ENCODE measurements around the gene TCF7. TPM values are rescaled to one million over a fixed set of nuclear protein-coding genes. Genes with fewer than 3 reads are reported as not detected.

Gene TCF7
- total RNA-seq (2014; rRNA removed; shearing (Covaris generic)) (0.39 and 1.1 TPM in 2 replicates), total RNA-seq (2022) (0.97 and 1.9 TPM in 2 replicates), Bru-seq, nascent RNA (percentile 23 among the genes with signal in this experiment), BruChase-seq, experiment 1, labeled RNA remaining after a 6-hour chase (percentile 21 among the genes with signal in this experiment), BruChase-seq, experiment 2, labeled RNA remaining after a 2-hour chase (percentile 26 among the genes with signal in this experiment)
- long read RNA-seq, partial matches to known transcripts: 1 of 20 reads
- long read RNA-seq, other reads (novel, unspliced or antisense): 18 of 20 reads

DNA sequence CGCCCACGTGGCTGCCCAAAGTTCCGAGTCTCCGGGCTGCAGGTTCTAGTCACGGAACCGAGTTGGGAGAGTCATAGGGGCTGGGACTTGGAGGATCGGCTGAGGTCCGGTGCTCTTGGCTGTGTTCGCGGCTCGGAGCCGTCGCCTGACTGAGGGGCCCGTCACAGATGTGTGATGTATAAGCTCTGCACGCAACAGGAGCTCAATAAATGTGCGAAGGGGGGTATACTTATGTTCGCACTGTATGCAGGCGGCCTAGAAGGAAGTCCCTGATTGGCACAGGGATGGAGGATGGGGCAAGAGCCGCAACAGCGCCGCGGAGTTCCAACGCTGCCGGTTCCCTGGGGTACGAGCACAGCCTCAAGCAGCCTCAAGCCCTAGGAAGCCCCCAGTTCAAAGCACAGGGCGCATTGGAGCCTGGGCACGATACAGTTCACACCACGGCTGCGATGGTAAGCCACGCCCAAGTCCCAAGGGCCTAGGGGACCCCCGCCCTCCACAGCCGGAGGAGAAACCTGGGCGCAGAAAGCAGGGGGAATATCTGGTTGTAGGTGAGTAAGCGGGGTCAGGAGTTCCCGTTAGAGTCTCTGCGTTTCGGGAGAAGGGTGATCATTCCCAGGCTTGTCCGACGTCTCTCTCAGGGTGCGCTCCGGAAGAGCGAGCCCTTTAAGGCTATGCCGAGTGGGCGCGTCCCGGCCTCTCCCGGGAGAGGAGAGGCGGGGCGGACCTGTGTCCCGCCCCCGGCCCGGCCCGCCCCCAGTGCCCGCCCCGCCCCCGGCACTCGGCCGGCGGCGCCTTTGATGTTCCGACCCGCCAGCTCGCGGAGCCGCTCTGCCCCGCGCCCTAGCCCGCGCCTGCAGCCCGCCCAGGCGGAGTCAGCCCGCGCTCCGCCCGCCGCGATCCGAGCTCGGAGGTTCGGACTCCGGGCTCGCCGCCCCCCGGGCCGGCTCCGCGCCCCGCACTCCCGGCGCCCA lies at the start of gene TCF7:
TCF7 (plus strand) TSS at position 780 of the 974 bp plus-strand sequence. CDS start 226 bp downstream, outside the sequence.
- TF ChIP-seq EZH2phosphoT487 (IDR thresholded peaks at IDR 0.05; ENCODE audit: borderline replicate concordance, low read depth, low read length): no peak
- TF ChIP-seq, protein P1, sequence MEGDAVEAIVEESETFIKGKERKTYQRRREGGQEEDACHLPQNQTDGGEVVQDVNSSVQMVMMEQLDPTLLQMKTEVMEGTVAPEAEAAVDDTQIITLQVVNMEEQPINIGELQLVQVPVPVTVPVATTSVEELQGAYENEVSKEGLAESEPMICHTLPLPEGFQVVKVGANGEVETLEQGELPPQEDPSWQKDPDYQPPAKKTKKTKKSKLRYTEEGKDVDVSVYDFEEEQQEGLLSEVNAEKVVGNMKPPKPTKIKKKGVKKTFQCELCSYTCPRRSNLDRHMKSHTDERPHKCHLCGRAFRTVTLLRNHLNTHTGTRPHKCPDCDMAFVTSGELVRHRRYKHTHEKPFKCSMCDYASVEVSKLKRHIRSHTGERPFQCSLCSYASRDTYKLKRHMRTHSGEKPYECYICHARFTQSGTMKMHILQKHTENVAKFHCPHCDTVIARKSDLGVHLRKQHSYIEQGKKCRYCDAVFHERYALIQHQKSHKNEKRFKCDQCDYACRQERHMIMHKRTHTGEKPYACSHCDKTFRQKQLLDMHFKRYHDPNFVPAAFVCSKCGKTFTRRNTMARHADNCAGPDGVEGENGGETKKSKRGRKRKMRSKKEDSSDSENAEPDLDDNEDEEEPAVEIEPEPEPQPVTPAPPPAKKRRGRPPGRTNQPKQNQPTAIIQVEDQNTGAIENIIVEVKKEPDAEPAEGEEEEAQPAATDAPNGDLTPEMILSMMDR (conservative IDR thresholded peaks at IDR 0.05; ENCODE audit: low read length): no peak
- H4K20me1 ChIP-seq (ENCODE audit: insufficient read depth, low read length): no peaks in the 10 kb centered on the region
- intact Hi-C loops (cut with micrococcal nuclease; ENCODE audit: unreplicated experiment): no loop called here
- peaks cover 13% of the 10 kb centered on the region for H3K4me1 ChIP-seq (ENCODE audit: insufficient read depth, low read length, poor library complexity, severe bottlenecking)
- ChIA-PET POLR2A (interaction anchor here (0.6 kb wide), 2 partner anchors 16 to 155 kb away, joined by 3 read pairs; no protein-coding TSS in a partner anchor), CTCF (ENCODE audit: unreplicated experiment) (no interaction called here)
- no peaks in the 10 kb centered on the region for H3K36me3 ChIP-seq (ENCODE audit: insufficient read depth, low read length)
- peak within 1 kb of the TSS; percentile 71 for H3K4me3 ChIP-seq (ENCODE audit: low read depth, low read length, poor library complexity, severe bottlenecking)
- H3K27ac ChIP-seq (ENCODE audit: low read depth, low read length, poor library complexity, severe bottlenecking): no peak within 1 kb of the TSS
- DNase-seq (ENCODE audit: low spot score): peak; percentile 81
- H3K4me2 ChIP-seq (ENCODE audit: low read length): peak within 1 kb of the TSS; percentile 99
- H3K9me2 ChIP-seq (ENCODE audit: insufficient read depth, low read length): no peaks in the 10 kb centered on the region
- no TSS peak for BruUV-seq (replicated peaks)
- H3K79me2 ChIP-seq (ENCODE audit: insufficient read depth, low read depth, low read length): no peaks in the 10 kb centered on the region
- H3K9me3 ChIP-seq (ENCODE audit: low read length): no peaks in the 10 kb centered on the region
- H2AFZ ChIP-seq (ENCODE audit: low read length): peak within 1 kb of the TSS; percentile 93; the same call in 1 of the 2 replicates

DNA sequence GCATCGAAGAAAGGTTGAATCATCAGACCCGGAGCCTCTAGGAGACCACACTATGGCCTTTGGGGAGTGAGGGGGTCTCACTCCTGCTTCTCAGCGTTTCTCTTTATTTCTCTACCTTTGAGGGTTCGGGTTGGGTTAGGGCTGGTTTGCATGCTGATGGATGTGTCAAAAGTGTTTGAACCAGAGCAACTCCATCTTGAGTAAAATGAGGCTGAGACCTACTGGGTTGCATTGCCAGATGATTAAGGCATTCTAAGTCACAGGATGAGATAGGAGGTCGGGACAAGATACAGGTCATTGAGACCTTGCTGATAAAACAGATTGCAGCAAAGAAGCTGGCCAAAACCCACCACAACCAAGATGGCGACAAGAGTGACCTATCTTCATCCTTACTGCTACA lies 44.9 kb upstream of the TCF7 start:
- no peak for DNase-seq (ENCODE audit: low spot score)
- no peaks in the 10 kb centered on the region for H4K20me1 ChIP-seq (ENCODE audit: insufficient read depth, low read length)
- CTCF ChIA-PET (ENCODE audit: unreplicated experiment): interaction anchor here (0.6 kb wide), 1 partner anchor 34 kb away, joined by 3 read pairs; no protein-coding TSS in a partner anchor
- no peaks in the 10 kb centered on the region for H3K9me2 ChIP-seq (ENCODE audit: insufficient read depth, low read length)
- no peaks in the 10 kb centered on the region for H3K4me1 ChIP-seq (ENCODE audit: insufficient read depth, low read length, poor library complexity, severe bottlenecking)
- BruUV-seq (replicated peaks): no TSS peak
- H3K4me3 ChIP-seq (ENCODE audit: low read depth, low read length, poor library complexity, severe bottlenecking): no peak overlapping the region
- H3K9me3 ChIP-seq (ENCODE audit: low read length): no peaks in the 10 kb centered on the region
- H3K4me2 ChIP-seq (ENCODE audit: low read length): no peak overlapping the region
- intact Hi-C loops (cut with micrococcal nuclease; ENCODE audit: unreplicated experiment): no loop called here
- no peaks in the 10 kb centered on the region for H3K36me3 ChIP-seq (ENCODE audit: insufficient read depth, low read length)
- no peaks in the 10 kb centered on the region for H3K79me2 ChIP-seq (ENCODE audit: insufficient read depth, low read depth, low read length)
- H3K27ac ChIP-seq (ENCODE audit: low read depth, low read length, poor library complexity, severe bottlenecking): no peak overlapping the region
- H2AFZ ChIP-seq (ENCODE audit: low read length): no peak overlapping the region
- POLR2A ChIA-PET: no interaction called here
- TF ChIP-seq EZH2phosphoT487 (IDR thresholded peaks at IDR 0.05; ENCODE audit: borderline replicate concordance, low read depth, low read length): no peak
- TF ChIP-seq, protein P1 (conservative IDR thresholded peaks at IDR 0.05; ENCODE audit: low read length): no peak

Measured in OCI-LY7 (cell line).